ENCODE measurements around the gene ZBTB44.

DNA sequence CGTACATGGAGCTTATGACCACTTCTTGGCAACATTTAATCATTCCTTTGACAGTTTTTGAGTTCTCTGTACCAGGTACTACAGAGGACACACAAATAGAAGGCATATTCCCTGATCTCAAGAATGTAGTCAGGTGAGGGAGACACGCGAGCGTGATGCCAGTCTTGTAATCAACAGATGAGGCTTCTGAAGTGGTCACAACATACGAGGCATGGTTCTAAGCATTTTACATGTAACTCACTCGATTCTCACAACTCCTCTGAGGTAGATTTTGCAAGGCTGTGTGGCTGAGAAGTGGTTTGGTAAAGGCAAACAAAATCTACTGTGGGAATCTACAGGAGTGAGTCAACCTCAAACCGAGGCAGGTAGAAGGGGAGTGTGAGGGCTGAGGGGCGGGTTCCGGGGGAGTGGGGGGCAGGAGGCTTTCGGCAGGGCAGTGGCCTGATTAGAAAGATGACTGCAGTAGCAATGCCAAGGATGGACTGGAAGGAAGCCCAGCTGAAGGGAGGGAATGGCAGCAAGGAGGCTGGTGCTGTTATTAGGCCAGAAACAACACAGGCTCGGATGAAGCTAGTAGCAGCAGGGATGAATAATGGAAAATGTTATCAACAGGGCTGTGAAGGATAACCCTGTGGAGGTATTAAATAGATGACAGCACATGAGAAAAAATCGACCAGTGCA, 91.3 kb downstream of the ZBTB44 start:
- TF ChIP-seq, protein P1, sequence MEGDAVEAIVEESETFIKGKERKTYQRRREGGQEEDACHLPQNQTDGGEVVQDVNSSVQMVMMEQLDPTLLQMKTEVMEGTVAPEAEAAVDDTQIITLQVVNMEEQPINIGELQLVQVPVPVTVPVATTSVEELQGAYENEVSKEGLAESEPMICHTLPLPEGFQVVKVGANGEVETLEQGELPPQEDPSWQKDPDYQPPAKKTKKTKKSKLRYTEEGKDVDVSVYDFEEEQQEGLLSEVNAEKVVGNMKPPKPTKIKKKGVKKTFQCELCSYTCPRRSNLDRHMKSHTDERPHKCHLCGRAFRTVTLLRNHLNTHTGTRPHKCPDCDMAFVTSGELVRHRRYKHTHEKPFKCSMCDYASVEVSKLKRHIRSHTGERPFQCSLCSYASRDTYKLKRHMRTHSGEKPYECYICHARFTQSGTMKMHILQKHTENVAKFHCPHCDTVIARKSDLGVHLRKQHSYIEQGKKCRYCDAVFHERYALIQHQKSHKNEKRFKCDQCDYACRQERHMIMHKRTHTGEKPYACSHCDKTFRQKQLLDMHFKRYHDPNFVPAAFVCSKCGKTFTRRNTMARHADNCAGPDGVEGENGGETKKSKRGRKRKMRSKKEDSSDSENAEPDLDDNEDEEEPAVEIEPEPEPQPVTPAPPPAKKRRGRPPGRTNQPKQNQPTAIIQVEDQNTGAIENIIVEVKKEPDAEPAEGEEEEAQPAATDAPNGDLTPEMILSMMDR (IDR thresholded peaks at IDR 0.05) = no peak
- TF ChIP-seq EP300 (IDR thresholded peaks at IDR 0.05) = no peak
